ENCODE measurements around the gene ESYT1. TPM values are rescaled to one million over a fixed set of nuclear protein-coding genes. Genes with fewer than 3 reads are reported as not detected.

The ESYT1 gene
- total and polyA plus RNA-seq, 9 of the 15 experiments (the other 6 are each of a cell fraction or from before 2014, with no cell fraction given) = 132 to 420 (median 164) TPM

GRCh38 chr12:56104815-56105608 lies 23.1 kb upstream of the ESYT1 start (continued):
- no peak for TF ChIP-seq CREM (IDR thresholded peaks at IDR 0.05; ENCODE audit: low read depth)
- peak in 1 of 2 experiments; percentile 56 for TF ChIP-seq E2F6 (IDR thresholded peaks at IDR 0.05; ENCODE audit: borderline replicate concordance in 1 of 2, extremely low read depth in 1 of 2, insufficient read depth in 1 of 2, insufficient read length in 1 of 2, low read depth in 1 of 2, low read length in 1 of 2, poor library complexity in 1 of 2, severe bottlenecking in 1 of 2)
- TF ChIP-seq ZNF174 (CRISPR knock-in tag; IDR thresholded peaks at IDR 0.05) = no peak
- peak; percentile 1 for TF ChIP-seq ZNF146 (CRISPR knock-in tag; IDR thresholded peaks at IDR 0.05; ENCODE audit: unreplicated experiment)
- TF ChIP-seq C11orf30 (IDR thresholded peaks at IDR 0.05; ENCODE audit: low read depth) = 0 out of 2 replicates have a peak, but pooled peaks have one; percentile 42
- TF ChIP-seq, protein P1, sequence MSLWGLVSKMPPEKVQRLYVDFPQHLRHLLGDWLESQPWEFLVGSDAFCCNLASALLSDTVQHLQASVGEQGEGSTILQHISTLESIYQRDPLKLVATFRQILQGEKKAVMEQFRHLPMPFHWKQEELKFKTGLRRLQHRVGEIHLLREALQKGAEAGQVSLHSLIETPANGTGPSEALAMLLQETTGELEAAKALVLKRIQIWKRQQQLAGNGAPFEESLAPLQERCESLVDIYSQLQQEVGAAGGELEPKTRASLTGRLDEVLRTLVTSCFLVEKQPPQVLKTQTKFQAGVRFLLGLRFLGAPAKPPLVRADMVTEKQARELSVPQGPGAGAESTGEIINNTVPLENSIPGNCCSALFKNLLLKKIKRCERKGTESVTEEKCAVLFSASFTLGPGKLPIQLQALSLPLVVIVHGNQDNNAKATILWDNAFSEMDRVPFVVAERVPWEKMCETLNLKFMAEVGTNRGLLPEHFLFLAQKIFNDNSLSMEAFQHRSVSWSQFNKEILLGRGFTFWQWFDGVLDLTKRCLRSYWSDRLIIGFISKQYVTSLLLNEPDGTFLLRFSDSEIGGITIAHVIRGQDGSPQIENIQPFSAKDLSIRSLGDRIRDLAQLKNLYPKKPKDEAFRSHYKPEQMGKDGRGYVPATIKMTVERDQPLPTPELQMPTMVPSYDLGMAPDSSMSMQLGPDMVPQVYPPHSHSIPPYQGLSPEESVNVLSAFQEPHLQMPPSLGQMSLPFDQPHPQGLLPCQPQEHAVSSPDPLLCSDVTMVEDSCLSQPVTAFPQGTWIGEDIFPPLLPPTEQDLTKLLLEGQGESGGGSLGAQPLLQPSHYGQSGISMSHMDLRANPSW (CRISPR knock-in tag; IDR thresholded peaks at IDR 0.05) = no peak
- TF ChIP-seq NR2C2 (CRISPR knock-in tag; IDR thresholded peaks at IDR 0.05) = no peak
- TF ChIP-seq NR2C2 (tag; IDR thresholded peaks at IDR 0.05) = no peak; the same call in 1 of the 2 replicates
- 0 out of 2 replicates have a peak, but pooled peaks have one; percentile 14 for TF ChIP-seq ZNF707 (CRISPR knock-in tag; conservative IDR thresholded peaks at IDR 0.05)
- TF ChIP-seq HSF4 (CRISPR knock-in tag; IDR thresholded peaks at IDR 0.05; ENCODE audit: borderline replicate concordance) = no peak
- TF ChIP-seq SREBF2 (CRISPR knock-in tag; IDR thresholded peaks at IDR 0.05) = 0 out of 2 replicates have a peak, but pooled peaks have one; percentile 68
- TF ChIP-seq THRA (IDR thresholded peaks at IDR 0.05) = no peak
- no peak for TF ChIP-seq MEF2D (tag; conservative IDR thresholded peaks at IDR 0.05; ENCODE audit: low read depth)
- no peak for TF ChIP-seq MBD2 (IDR thresholded peaks at IDR 0.05; ENCODE audit: borderline replicate concordance, low read depth)
- TF ChIP-seq CHD1 (IDR thresholded peaks at IDR 0.05; ENCODE audit: low read length) = peak; percentile 27
- TF ChIP-seq BACH1 (tag; IDR thresholded peaks at IDR 0.05) = peak; percentile 42; the same call in 1 of the 2 replicates
- TF ChIP-seq MYC (IDR thresholded peaks at IDR 0.05; ENCODE audit: low read depth, low read length) = peak; percentile 96
- TF ChIP-seq MYC (CRISPR knock-in tag; IDR thresholded peaks at IDR 0.05; ENCODE audit: borderline replicate concordance, low read depth) = peak; percentile 55; the same call in 1 of the 2 replicates
- TF ChIP-seq, protein P2, sequence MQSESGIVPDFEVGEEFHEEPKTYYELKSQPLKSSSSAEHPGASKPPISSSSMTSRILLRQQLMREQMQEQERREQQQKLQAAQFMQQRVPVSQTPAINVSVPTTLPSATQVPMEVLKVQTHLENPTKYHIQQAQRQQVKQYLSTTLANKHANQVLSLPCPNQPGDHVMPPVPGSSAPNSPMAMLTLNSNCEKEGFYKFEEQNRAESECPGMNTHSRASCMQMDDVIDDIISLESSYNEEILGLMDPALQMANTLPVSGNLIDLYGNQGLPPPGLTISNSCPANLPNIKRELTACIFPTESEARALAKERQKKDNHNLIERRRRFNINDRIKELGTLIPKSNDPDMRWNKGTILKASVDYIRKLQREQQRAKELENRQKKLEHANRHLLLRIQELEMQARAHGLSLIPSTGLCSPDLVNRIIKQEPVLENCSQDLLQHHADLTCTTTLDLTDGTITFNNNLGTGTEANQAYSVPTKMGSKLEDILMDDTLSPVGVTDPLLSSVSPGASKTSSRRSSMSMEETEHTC (IDR thresholded peaks at IDR 0.05) = peak; percentile 47; the same call in 1 of the 2 replicates
- peak; percentile 1; the same call in 1 of the 2 replicates for TF ChIP-seq CEBPG (CRISPR knock-in tag; IDR thresholded peaks at IDR 0.05)
- no peak for TF ChIP-seq CEBPG (tag; conservative IDR thresholded peaks at IDR 0.05 in 1 of 2, IDR thresholded peaks at IDR 0.05 in 1 of 2)

Measured in K562 (cell line).